Stimulated activated CD8-positive, alpha-beta memory T cell treated with anti-CD3 and anti-CD28 coated beads, Interleukin-12 subunit alpha, Interleukin-12 subunit beta, amount 100 ng/mL, for 1 hour (primary cell): ENCODE measurements around the gene VSIG10L.

Experiments
- DNase-seq: peaks from one replicate; pipeline ENCODE4 v3.0.0-alpha.2; 2020; ENCODE audit warnings: low read depth

Gene VSIG10L

DNA sequence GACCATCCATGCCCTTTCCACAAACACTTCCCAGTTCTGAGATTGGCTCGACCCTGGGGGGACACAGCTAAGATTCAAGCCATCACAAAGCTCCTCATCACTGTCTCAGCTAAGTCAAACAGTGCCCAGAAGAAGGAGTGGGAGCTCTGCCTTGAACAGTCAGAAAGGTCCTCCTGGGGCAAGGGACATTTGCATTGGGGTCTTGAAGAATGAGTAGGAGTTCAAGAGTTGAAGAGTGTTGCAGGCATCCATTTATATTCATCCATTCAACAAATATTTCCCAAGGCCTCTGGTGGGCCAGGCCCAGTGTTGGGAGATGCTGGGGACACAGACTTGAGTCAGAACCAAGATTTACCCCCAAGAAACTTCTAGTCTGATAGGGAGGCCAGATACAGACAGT is 24.0 kb downstream of the VSIG10L start:
- no peak for DNase-seq

- no peak for DNase-seq
Observed at GRCh38 chr19:51317376-51317775, 24.6 kb downstream of the VSIG10L start.

DNA sequence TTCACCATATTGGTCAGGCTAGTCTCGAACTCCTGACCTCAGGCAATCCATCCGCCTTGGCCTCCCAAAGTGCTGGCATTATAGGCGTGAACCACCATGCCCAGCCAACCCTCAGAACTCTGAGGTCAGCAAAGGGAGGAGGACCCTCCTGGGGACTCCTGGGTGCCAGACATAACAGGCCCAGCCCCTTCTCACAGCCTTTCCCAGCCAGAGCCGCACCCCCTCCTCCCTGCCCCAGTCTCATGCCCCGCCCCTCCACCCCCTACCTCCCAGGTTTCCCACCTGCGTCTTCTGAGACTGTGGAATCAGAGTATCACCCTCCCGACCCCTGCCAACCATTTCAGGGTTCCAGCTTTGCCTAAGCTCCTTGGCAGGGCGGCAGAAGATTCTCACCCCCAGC is 25.3 kb downstream of the VSIG10L start:
- DNase-seq, result no peak

DNA sequence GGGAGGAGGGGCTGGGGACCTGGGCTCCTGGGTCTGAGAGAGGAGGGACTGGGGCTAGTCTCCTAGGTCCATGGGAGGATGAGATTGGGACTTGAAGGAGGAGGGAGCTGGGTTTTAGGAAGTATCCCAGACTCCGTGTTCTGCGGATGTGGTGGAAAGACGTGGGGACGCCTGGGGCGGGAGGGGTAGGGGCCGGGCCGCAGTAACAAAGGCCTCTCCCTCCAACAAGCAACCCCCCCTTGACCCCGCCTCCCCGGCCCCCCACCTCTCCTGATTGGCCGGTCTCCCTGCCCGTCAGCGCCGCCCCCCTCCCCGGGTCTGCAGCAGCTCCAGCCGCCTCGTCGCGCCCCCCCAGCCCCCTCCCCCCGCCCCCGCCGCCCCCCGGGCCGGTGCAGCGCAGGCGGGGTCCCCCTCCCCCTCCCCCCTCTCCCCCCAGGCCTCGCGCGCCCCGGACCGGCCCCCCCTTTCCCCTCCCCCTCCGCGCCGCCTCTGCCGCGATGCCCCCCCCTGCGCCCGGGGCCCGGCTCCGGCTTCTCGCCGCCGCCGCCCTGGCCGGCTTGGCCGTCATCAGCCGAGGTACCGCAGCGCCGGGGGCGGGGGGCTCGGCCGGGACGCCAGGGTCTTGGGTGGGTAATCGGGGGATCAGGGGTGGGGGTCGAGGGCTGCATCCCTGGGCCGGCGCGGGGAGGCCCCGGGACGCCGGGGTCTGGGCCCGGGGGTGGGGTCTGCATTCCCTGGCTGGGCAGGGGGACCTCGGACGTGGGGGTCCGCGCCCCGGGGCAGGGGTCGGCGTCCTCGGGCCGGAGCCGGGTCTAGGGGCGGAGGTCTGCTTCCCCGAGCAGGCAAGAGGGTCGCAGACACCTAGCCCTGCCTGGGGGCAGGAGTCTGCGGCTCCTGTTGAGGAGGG is 30.3 kb downstream of the VSIG10L start, which contains the start of gene IGLON5:
TSS of gene IGLON5 (plus strand) at position 294 of the 907 bp plus-strand sequence. CDS start at position 498, 204 bp downstream.
- DNase-seq, result no peak

DNA sequence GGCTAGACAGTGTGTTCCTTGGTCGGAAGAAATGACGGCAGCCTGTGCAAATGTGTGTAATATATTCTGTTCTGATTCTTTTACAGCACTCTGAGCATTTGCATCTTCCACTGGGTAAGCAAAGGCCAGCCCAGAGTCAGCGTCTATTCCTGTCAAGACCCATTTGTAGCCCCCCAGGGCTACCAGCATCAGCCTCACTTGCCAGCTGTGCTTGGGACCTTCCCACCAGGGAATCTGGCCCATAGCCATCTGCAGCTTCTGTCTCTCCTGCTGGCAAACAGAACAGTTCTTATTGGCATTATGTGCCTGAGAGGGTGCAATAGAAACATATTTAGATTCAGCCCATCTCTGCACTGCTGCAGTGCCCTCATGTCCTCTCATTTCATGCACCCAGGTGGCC is 36.5 kb downstream of the VSIG10L start:
- no peak for DNase-seq

DNA sequence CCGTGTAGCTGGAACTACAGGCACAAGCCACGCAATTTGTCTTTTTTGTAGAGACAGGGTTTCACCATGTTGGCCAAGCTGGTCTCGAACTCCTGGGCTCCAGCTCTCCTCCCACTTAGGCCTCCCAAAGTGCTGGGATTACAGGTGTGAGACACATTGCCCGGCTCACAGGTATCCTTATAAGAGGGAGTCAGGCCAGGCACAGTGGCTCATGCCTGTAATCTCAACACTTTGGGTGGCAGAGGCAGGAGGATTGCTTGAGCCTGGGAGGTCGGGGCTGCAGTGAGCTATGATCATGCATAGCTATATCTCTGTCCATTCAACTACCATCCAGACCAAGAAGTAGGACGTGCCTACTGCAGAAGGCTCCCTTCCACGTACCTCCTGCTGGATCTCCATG is 40.7 kb downstream of the VSIG10L start:
- no peak for DNase-seq

GRCh38 chr19:51297406-51297805 is 44.5 kb downstream of the VSIG10L start:
- DNase-seq, result no peak

DNA sequence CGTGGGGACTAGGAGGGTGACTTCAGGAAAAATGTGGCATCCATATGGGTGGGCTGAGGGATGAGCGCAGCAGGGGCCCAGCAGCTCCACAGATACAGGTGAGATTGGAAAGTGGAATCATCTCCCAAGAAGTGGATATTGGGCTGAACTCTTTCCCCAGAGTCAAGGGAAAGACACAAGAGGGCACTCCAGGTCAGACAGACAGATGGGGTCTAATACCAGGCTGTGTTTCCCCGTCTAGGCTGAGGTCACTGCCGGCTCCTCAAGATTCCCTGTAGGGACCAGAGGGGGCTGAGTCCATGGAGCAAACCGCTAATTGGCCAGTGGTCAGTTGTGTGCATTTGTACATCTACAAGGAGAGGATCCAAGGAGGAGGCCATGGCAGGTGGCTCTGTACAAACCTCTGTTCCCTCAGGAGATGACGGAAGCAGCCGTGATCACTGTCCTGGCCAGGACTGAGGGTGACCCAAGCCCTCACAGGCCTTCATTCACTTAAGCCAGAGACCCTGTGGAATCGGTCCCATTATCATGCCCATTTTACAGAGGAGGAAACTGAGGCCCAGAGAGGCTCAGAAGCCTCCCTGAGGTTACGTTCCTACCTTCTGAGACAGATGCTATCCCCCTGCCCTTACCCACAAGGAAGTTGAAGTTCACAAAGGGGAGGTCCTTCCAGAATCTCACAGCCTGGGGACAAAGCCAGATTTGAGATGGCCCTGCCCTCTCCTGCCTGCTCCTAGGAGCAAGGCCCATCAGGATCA is 45.4 kb downstream of the VSIG10L start:
- no peak for DNase-seq

- DNase-seq, result no peak
Observed at GRCh38 chr19:51295382-51296126, 46.4 kb downstream of the VSIG10L start.

DNA sequence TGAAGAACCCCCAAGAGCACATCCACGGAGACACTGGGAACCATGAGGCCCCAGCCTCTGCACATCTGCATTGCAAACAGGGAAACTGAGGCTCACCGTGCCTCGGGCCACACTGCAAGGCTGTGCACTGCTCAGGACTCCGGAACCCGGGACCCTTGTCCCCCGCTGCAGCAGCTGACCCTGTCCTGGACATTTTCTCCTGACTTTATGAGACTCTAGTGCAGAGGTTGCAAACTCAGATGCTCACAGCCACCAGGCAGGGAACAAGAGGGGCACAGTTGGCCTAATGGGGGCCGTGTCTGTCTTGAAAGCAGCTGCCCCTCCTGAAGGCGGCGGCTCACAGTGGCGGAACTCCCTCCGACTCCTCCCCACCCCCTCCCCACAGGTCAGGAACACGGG is 47.0 kb downstream of the VSIG10L start:
- DNase-seq, result no peak

DNA sequence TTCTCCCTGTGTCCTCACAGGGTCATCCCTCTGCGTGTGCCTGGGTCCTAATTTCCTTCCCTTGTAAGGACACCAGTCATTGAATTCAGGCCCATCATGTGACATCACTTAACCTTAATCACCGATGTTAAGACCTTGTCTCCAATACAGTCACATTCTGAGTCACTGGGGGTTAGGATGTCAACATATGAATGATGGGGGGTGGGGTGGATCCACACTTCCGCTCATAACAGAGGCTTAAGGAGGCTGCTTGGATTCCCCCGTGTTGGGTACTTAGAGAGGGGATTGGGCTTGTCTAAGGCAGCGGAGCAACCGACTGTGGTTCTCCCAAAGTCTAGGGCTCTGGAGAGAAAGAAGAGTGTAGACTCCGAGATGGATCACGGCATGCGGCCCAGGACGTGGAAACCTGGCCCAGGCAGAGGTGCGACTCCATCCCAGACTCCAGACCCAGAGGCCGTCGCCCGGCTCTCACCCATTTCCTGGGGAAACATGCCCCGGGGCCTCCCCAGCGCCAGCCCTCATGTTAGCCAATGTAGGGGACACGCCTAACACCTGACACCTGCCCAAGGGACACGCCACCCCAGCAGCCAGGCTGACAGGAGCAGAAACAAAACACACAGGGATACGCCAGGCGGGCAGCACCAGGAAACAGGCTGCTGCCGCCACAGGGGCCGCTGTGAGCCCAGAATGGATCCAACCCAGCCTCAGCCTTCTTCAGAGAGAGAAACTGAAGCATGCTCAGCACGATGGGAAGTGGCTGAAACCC is 47.5 kb downstream of the VSIG10L start:
- DNase-seq, result no peak

DNA sequence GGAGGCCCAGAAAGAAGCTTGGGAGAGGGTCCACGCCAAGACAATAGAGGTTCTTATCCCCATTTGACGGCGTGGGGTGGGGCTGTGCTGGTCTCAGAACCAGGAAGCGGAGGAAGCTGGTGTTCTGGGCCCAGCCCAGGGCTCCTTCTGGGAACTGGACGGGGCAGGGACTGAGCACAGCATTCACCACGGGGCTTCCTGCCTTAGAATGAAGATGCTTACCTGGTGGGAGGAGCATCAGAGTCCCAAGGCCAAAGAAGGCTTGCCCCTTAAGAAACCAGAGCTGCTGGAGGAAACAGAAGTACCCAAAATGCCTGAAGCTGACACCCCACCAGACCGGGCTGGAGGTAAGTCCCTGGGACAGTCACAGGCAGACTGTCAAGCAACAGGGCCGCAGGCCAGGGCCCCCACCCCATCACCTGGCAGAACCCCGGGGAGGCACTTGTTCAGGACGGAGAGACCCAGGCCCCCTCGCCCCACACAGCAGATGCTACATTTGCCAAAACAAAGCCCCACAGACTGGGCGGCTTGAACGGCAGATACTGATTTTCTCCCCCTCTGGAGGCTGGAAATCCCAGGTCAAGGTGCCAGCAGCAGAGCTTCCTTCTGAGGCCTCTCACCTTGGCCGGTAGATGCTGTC is 48.2 kb downstream of the VSIG10L start:
- no peak for DNase-seq

DNA sequence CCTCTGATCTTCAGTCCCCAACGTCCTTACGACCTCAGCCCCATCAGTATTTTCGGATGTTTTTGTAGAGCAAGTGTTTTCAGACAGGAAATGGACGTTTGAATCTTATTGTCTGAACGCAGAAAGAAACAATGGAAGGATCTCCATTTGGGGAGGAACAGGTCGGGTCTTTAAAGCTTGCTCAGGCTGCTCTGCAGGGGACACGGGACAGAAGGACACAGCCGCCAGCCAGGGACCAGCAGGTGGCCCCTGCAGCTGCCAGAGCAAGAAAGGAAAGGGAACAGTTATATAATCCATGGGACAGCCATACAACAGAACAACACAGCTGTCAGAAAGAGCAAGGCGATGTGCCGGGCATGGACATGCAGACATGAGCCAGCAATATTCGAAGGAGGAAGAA is 49.0 kb downstream of the VSIG10L start:
- DNase-seq, result no peak

DNA sequence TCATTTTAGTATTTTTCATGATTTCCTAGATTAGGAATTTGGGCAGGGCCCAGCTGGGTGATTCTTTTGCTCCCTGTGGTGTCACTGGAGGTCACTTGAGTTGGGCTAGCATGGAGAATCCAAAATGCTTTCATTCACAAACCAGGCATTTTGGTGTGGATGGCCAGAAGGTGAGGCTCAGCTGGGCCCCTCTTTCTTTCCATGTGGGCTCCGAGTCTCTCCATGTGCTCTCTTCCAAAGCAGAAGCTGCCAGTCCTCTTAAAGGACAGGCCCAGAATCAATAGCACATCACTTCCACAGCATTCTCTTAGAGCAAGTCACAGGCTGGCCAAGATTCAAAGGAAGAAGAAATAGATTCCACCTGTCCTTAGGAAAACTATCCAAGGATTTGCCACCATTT is 52.3 kb downstream of the VSIG10L start:
- DNase-seq, result no peak

- no peak for DNase-seq
Observed at GRCh38 chr19:51285682-51286081, 56.3 kb downstream of the VSIG10L start.

DNA sequence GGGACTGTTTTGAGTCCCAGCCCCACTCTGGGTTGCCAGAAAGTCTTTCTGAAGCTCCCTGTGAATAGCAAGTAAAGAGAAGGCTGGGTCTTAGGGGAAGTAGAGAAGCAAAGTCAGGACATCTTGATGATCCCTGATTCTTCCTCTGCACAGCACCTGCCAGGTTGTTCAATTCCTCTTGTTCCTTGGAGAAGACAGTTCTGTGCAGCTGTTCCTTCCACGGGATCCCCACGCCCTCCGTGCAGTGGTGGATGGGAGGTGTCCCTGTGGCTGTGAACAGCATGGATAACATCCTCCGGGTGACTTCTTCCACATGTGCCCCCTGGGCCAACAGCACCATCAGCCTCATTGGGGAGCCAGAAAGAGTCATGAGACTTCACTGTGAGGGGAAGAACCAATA is 59.6 kb downstream of the VSIG10L start:
- DNase-seq, result no peak
